ENCODE data around the gene ARPC5L.

The ARPC5L gene

DNA sequence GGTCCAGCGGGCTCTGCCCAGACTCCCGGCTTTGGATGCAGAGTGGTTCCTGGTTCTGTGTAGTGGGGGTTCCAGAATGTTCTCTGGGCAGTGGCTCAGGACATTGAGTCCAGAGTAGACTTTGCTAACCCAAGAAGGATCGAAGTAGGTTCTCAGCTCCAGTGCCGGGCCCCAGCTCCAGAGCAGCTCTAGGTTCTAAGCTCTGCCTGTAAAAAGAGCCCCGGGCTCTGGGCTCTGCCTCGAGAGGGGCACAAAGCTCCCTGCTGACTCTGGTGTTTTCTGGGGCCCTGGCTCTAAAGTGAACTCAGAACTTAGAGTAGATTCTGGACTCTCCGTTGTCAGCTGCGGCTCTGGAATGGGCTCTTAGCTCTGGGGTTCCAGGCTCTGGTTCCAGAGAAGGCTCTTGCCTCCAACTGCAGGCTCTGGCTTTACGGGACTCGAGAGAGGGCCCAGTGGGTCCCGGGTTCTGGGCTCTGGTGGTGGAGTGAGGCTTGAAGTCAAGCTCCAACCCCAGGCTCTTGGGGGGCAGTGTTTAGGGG, 8.3 kb upstream of the ARPC5L start:
- Histone ChIP-seq H3K79me2 (ENCODE audit: insufficient read depth, low read length) (peaks cover 25% of the 10 kb centered on the region), H3K4me2 (ENCODE audit: low read depth, low read length, poor library complexity, severe bottlenecking) (peak overlapping the region; percentile 82), H3K9me3 (ENCODE audit: insufficient read depth, low read depth, low read length) (no peaks in the 10 kb centered on the region), H3K9ac (ENCODE audit: low read depth, low read length, poor library complexity, severe bottlenecking) (no peak overlapping the region), H3K4me3 (ENCODE audit: low read length, poor library complexity, severe bottlenecking) (no peak overlapping the region), H4K20me1 (ENCODE audit: insufficient read depth, low read length, poor library complexity, severe bottlenecking) (peaks cover 23% of the 10 kb centered on the region), H2AFZ (ENCODE audit: low read length) (no peak overlapping the region), H3K4me1 (ENCODE audit: insufficient read depth, low read length, poor library complexity, severe bottlenecking) (peaks cover 2% of the 10 kb centered on the region), H3K27me3 (ENCODE audit: insufficient read depth, low read length, poor library complexity, severe bottlenecking) (no peaks in the 10 kb centered on the region), H3F3A (ENCODE audit: low read depth) (peaks cover 6% of the 10 kb centered on the region; the same call in 1 of the 2 replicates), H3K36me3 (ENCODE audit: insufficient read depth, low read length) (peaks cover 30% of the 10 kb centered on the region; the same call in 1 of the 2 replicates), H3K9me2 (replicated peaks; ENCODE audit: low read depth, low read length) (no peaks in the 10 kb centered on the region)
- no peak for TF ChIP-seq EZH2phosphoT487 (IDR thresholded peaks at IDR 0.05; ENCODE audit: borderline replicate concordance)
- no peak for TF ChIP-seq CTCF (conservative IDR thresholded peaks at IDR 0.05; ENCODE audit: low read length)

DNA sequence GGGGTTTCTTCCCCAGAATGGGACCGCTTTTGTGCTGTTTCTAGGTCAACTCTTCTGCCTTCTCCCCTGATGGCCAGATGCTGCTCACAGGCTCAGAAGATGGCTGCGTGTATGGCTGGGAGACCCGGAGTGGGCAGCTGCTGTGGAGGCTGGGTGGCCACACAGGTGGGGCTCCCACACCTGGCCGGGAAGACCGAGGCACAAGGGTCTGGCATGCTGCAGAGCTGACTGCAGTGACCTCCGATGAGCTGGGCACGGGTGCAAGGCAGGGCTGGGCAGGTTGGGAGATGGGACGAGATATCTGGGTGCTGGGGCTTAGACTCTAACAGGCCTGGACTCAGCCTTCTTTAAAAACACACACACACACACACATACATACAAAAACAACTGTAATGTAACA, 7.8 kb upstream of the ARPC5L start:
- H3K36me3 ChIP-seq (ENCODE audit: insufficient read depth, low read length) = peaks cover 35% of the 10 kb centered on the region; the same call in 1 of the 2 replicates
- peaks cover 27% of the 10 kb centered on the region for H4K20me1 ChIP-seq (ENCODE audit: insufficient read depth, low read length, poor library complexity, severe bottlenecking)
- H3K27me3 ChIP-seq (ENCODE audit: insufficient read depth, low read length, poor library complexity, severe bottlenecking) = no peaks in the 10 kb centered on the region
- peaks cover 6% of the 10 kb centered on the region; the same call in 1 of the 2 replicates for H3F3A ChIP-seq (ENCODE audit: low read depth)
- H3K4me2 ChIP-seq (ENCODE audit: low read depth, low read length, poor library complexity, severe bottlenecking) = no peak overlapping the region
- TF ChIP-seq CTCF (conservative IDR thresholded peaks at IDR 0.05; ENCODE audit: low read length) = no peak
- no peak overlapping the region for H3K4me3 ChIP-seq (ENCODE audit: low read length, poor library complexity, severe bottlenecking)
- H3K9me3 ChIP-seq (ENCODE audit: insufficient read depth, low read depth, low read length) = no peaks in the 10 kb centered on the region
- no peak overlapping the region for H3K9ac ChIP-seq (ENCODE audit: low read depth, low read length, poor library complexity, severe bottlenecking)
- peaks cover 30% of the 10 kb centered on the region for H3K79me2 ChIP-seq (ENCODE audit: insufficient read depth, low read length)
- H3K4me1 ChIP-seq (ENCODE audit: insufficient read depth, low read length, poor library complexity, severe bottlenecking) = peaks cover 7% of the 10 kb centered on the region
- H2AFZ ChIP-seq (ENCODE audit: low read length) = no peak overlapping the region
- no peaks in the 10 kb centered on the region for H3K9me2 ChIP-seq (replicated peaks; ENCODE audit: low read depth, low read length)

GRCh38 chr9:124854822-124855221, 7.1 kb upstream of the ARPC5L start:
- Histone ChIP-seq H3K4me2 (ENCODE audit: low read depth, low read length, poor library complexity, severe bottlenecking) (no peak overlapping the region), H3K4me3 (ENCODE audit: low read length, poor library complexity, severe bottlenecking) (no peak overlapping the region), H3K79me2 (ENCODE audit: insufficient read depth, low read length) (peaks cover 36% of the 10 kb centered on the region), H3K4me1 (ENCODE audit: insufficient read depth, low read length, poor library complexity, severe bottlenecking) (peaks cover 13% of the 10 kb centered on the region), H4K20me1 (ENCODE audit: insufficient read depth, low read length, poor library complexity, severe bottlenecking) (peaks cover 34% of the 10 kb centered on the region), H3K9ac (ENCODE audit: low read depth, low read length, poor library complexity, severe bottlenecking) (no peak overlapping the region), H3K27me3 (ENCODE audit: insufficient read depth, low read length, poor library complexity, severe bottlenecking) (no peaks in the 10 kb centered on the region), H3F3A (ENCODE audit: low read depth) (peaks cover 6% of the 10 kb centered on the region; the same call in 1 of the 2 replicates), H3K36me3 (ENCODE audit: insufficient read depth, low read length) (peaks cover 42% of the 10 kb centered on the region), H3K9me3 (ENCODE audit: insufficient read depth, low read depth, low read length) (no peaks in the 10 kb centered on the region), H3K9me2 (replicated peaks; ENCODE audit: low read depth, low read length) (no peaks in the 10 kb centered on the region), H2AFZ (ENCODE audit: low read length) (no peak overlapping the region)
- TF ChIP-seq EZH2phosphoT487 (IDR thresholded peaks at IDR 0.05; ENCODE audit: borderline replicate concordance) = no peak
- no peak for TF ChIP-seq CTCF (conservative IDR thresholded peaks at IDR 0.05; ENCODE audit: low read length)

Data from Loucy (cell line).